ENCODE results near the gene MSH2. TPM values are rescaled to one million over a fixed set of nuclear protein-coding genes. Genes with fewer than 3 reads are reported as not detected.
A peak's percentile ranks its signal among the peaks of the same experiment; 100 is the strongest.
"Not testable (repeated sequence)": the region's sequence is repeated elsewhere in the genome, so short reads cannot be mapped to it uniquely, and the experiment has no call there.

MSH2 gene
- total RNA-seq, 2 donors from 2014 or later, result 30.9 to 43.5 TPM

- ATAC-seq, result no peak
- H3K36me3 Mint-ChIP-seq, result peaks cover 8% of the 10 kb centered on the region
Measured at GRCh38 chr2:47426786-47427185, 23.8 kb downstream of the MSH2 start.

DNA sequence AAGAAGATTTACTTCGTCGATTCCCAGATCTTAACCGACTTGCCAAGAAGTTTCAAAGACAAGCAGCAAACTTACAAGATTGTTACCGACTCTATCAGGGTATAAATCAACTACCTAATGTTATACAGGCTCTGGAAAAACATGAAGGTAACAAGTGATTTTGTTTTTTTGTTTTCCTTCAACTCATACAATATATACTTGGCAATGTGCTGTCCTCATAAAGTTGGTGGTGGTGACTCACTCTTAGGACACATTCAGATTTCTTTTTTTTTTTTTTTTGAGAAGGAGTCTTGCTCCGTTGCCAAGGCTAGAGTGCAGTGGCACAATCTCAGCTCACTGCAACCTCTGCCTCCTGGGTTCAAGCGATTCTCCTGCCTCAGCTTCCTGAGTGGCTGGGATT is 26.8 kb downstream of the MSH2 start:
- ATAC-seq (no peak), DNase-seq (ENCODE audit: low spot score) (no peak)
- Mint-ChIP-seq H3K4me1 (ENCODE audit: low read depth in 2 of 2) (no peaks in the 10 kb centered on the region), H3K27me3 (no peaks in the 10 kb centered on the region), H3K36me3 (peaks cover 17% of the 10 kb centered on the region), H3K9me3 (no peaks in the 10 kb centered on the region), H3K4me3 (no peak overlapping the region), H3K27ac (peak overlapping the region in 1 of 2 donors; percentile 20)

More at GRCh38 chr2:47426786-47427185, 23.8 kb downstream of the MSH2 start:
- Mint-ChIP-seq H3K27ac (no peak overlapping the region), H3K4me1 (ENCODE audit: low read depth in 2 of 2) (no peaks in the 10 kb centered on the region), H3K27me3 (no peaks in the 10 kb centered on the region), H3K9me3 (no peaks in the 10 kb centered on the region), H3K4me3 (no peak overlapping the region)
- DNase-seq (ENCODE audit: low spot score), result no peak

GRCh38 chr2:47433006-47433405 is 30.1 kb downstream of the MSH2 start:
- ATAC-seq; H3K4me1 Mint-ChIP-seq (ENCODE audit: low read depth in 2 of 2); H3K9me3 Mint-ChIP-seq; H3K4me3 Mint-ChIP-seq; H3K27me3 Mint-ChIP-seq; H3K27ac Mint-ChIP-seq; DNase-seq (ENCODE audit: low spot score): not testable (repeated sequence)
- H3K36me3 Mint-ChIP-seq, result peaks cover 18% of the 10 kb centered on the region

DNA sequence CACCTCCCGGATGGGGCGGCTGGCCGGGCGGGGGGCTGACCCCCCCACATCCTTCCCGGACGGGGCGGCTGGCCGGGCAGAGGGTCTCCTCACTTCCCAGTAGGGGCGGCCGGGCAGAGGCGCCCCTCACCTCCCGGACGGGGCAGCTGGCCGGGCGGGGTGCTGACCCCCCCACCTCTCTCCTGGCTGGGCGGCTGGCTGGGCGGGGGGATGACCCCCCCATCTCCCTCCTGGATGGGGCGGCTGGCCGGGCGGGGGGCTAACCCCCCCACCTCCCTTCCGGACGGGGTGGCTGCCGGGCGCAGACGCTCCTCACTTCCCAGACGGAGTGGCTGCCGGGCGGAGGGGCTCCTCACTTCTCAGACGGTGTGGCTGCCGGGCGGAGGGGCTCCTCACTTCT is 30.5 kb downstream of the MSH2 start:
- H3K4me1 Mint-ChIP-seq (ENCODE audit: low read depth in 2 of 2); H3K27ac Mint-ChIP-seq; H3K4me3 Mint-ChIP-seq; DNase-seq (ENCODE audit: low spot score); H3K27me3 Mint-ChIP-seq; H3K9me3 Mint-ChIP-seq; ATAC-seq: not testable (repeated sequence)
- peaks cover 18% of the 10 kb centered on the region for H3K36me3 Mint-ChIP-seq

- Mint-ChIP-seq H3K4me3 (no peak overlapping the region), H3K27ac (no peak overlapping the region), H3K9me3 (no peaks in the 10 kb centered on the region), H3K4me1 (ENCODE audit: low read depth in 2 of 2) (no peaks in the 10 kb centered on the region), H3K27me3 (no peaks in the 10 kb centered on the region), H3K36me3 (peaks cover 6% of the 10 kb centered on the region)
- ATAC-seq (no peak), DNase-seq (ENCODE audit: low spot score) (no peak)
Measured at GRCh38 chr2:47437287-47437686, 34.3 kb downstream of the MSH2 start.

GRCh38 chr2:47438106-47438505 is 35.1 kb downstream of the MSH2 start:
- Mint-ChIP-seq H3K4me1 (ENCODE audit: low read depth in 2 of 2) (peaks cover 0 to under 1% of the 10 kb centered on the region in 2 donors), H3K36me3 (peaks cover 4% of the 10 kb centered on the region), H3K27ac (peak overlapping the region in 1 of 2 donors; percentile 2), H3K9me3 (no peaks in the 10 kb centered on the region), H3K27me3 (no peaks in the 10 kb centered on the region), H3K4me3 (no peak overlapping the region)
- no peak for DNase-seq (ENCODE audit: low spot score)
- no peak for ATAC-seq

- H3K9me3 Mint-ChIP-seq, result no peaks in the 10 kb centered on the region
- ATAC-seq (no peak), DNase-seq (ENCODE audit: low spot score) (no peak)
- H3K27ac Mint-ChIP-seq, result no peak overlapping the region
- H3K4me3 Mint-ChIP-seq, result no peak overlapping the region
- H3K36me3 Mint-ChIP-seq, result peaks cover 4% of the 10 kb centered on the region
- H3K4me1 Mint-ChIP-seq (ENCODE audit: low read depth in 2 of 2), result peaks cover 0 to 4% of the 10 kb centered on the region in 2 donors
- no peaks in the 10 kb centered on the region for H3K27me3 Mint-ChIP-seq
Measured at GRCh38 chr2:47438783-47439182, 35.8 kb downstream of the MSH2 start.

- H3K27me3 Mint-ChIP-seq, result no peaks in the 10 kb centered on the region
- ATAC-seq, result no peak
- H3K27ac Mint-ChIP-seq, result no peak overlapping the region
- peaks cover 17% of the 10 kb centered on the region for H3K36me3 Mint-ChIP-seq
- no peak for DNase-seq (ENCODE audit: low spot score)
- H3K4me3 Mint-ChIP-seq, result no peak overlapping the region
- no peaks in the 10 kb centered on the region for H3K9me3 Mint-ChIP-seq
- H3K4me1 Mint-ChIP-seq (ENCODE audit: low read depth in 2 of 2), result no peaks in the 10 kb centered on the region
Measured at GRCh38 chr2:47451790-47452189, 48.8 kb downstream of the MSH2 start.

GRCh38 chr2:47452761-47453160 is 49.8 kb downstream of the MSH2 start:
- Mint-ChIP-seq H3K4me3 (no peak overlapping the region), H3K4me1 (ENCODE audit: low read depth in 2 of 2) (peaks cover 0 to 3% of the 10 kb centered on the region in 2 donors), H3K36me3 (peaks cover 17% of the 10 kb centered on the region), H3K27ac (no peak overlapping the region), H3K9me3 (no peaks in the 10 kb centered on the region), H3K27me3 (no peaks in the 10 kb centered on the region)
- ATAC-seq, result no peak
- no peak for DNase-seq (ENCODE audit: low spot score)

DNA sequence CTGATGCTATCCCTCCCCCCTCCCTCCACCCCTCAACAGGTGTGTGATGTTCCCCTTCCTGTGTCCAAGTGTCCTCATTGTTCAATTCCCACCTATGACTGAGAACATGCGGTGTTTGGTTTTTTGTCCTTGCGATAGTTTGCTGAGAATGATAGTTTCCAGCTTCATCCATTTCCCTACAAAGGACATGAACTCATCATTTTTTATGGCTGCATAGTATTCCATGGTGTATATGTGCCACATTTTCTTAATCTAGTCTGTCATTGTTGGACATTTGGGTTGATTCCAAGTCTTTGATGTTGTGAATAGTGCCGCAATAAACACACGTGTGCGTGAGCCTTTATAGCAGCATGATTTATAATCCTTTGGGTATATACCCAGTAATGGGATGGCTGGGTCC is 51.9 kb downstream of the MSH2 start:
- not testable (repeated sequence) for DNase-seq (ENCODE audit: low spot score); ATAC-seq; H3K27me3 Mint-ChIP-seq

GRCh38 chr2:47455411-47455810 is 52.5 kb downstream of the MSH2 start:
- ATAC-seq (no peak), DNase-seq (ENCODE audit: low spot score) (no peak)
- H3K4me3 Mint-ChIP-seq, result no peak overlapping the region
- H3K27me3 Mint-ChIP-seq, result no peaks in the 10 kb centered on the region
- H3K36me3 Mint-ChIP-seq, result peaks cover 11% of the 10 kb centered on the region
- H3K27ac Mint-ChIP-seq, result no peak overlapping the region
- peaks cover 11% of the 10 kb centered on the region in 2 donors for H3K4me1 Mint-ChIP-seq (ENCODE audit: low read depth in 2 of 2)
- no peaks in the 10 kb centered on the region for H3K9me3 Mint-ChIP-seq

More for the DNA sequence above, 51.9 kb downstream of the MSH2 start:
- Mint-ChIP-seq H3K36me3 (peaks cover 11% of the 10 kb centered on the region), H3K4me1 (ENCODE audit: low read depth in 2 of 2) (peaks cover 10 to 11% of the 10 kb centered on the region in 2 donors)
- H3K9me3 Mint-ChIP-seq, H3K4me3 Mint-ChIP-seq, H3K27ac Mint-ChIP-seq: not testable (repeated sequence)

GRCh38 chr2:47456851-47457250 is 53.9 kb downstream of the MSH2 start:
- DNase-seq (ENCODE audit: low spot score) (no peak), ATAC-seq (no peak)
- no peak overlapping the region for H3K4me3 Mint-ChIP-seq
- peaks cover 5% of the 10 kb centered on the region for H3K36me3 Mint-ChIP-seq
- peak overlapping the region; percentile 4 to 19 for H3K27ac Mint-ChIP-seq
- H3K9me3 Mint-ChIP-seq, result no peaks in the 10 kb centered on the region
- H3K27me3 Mint-ChIP-seq, result no peaks in the 10 kb centered on the region
- H3K4me1 Mint-ChIP-seq (ENCODE audit: low read depth in 2 of 2), result peaks cover 11 to 12% of the 10 kb centered on the region in 2 donors

DNA sequence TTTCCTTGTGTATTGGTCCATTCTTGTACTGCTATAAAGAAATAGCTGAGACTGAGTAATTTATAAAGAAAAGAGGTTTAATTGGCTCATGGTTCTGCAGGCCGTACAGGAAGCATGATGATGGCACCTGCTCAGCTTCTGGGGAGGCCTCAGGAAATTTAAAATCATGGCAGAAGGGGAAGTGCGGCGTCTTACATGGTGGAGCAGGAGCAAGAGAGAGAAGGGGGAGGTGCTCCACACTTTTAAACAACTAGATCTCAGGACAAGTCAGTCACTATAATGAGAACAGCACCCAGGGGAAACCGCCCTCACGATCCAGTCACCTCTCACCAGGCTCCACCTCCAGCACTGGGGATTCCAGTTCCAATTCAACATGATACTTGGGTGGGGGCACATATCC is 54.3 kb downstream of the MSH2 start:
- Mint-ChIP-seq H3K27ac (peak overlapping the region; percentile 4 to 19), H3K4me3 (no peak overlapping the region), H3K27me3 (no peaks in the 10 kb centered on the region), H3K36me3 (peaks cover 5% of the 10 kb centered on the region), H3K4me1 (ENCODE audit: low read depth in 2 of 2) (peaks cover 11 to 14% of the 10 kb centered on the region in 2 donors), H3K9me3 (no peaks in the 10 kb centered on the region)
- no peak for DNase-seq (ENCODE audit: low spot score)
- no peak for ATAC-seq

- H3K36me3 Mint-ChIP-seq, result peaks cover 12% of the 10 kb centered on the region
- no peak overlapping the region for H3K4me3 Mint-ChIP-seq
- DNase-seq (ENCODE audit: low spot score) (no peak), ATAC-seq (no peak)
- H3K27ac Mint-ChIP-seq, result peak overlapping the region in 1 of 2 donors; percentile 83
- H3K9me3 Mint-ChIP-seq, result no peaks in the 10 kb centered on the region
- no peaks in the 10 kb centered on the region for H3K27me3 Mint-ChIP-seq
- H3K4me1 Mint-ChIP-seq (ENCODE audit: low read depth in 2 of 2), result peaks cover 11 to 14% of the 10 kb centered on the region in 2 donors
Measured at GRCh38 chr2:47459021-47459420, 56.1 kb downstream of the MSH2 start.

DNA sequence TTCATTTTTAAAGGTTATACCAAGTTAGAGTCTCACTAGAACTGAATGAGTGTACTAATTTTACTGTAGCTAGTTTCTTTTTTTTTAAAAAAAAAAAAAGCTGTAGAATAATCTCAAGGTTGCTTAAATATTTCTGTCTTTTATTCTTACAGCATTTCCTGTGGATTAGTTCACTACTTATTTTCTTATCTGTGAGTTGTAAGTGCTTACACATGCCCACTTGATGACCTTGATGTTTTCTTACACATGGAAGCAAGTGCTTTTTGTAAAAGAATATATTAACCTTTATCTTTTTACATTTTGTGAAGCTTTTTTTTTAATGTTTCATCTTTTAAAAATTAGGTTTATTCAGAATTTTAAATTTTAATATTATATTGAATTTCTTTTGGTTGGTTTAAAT is 57.8 kb downstream of the MSH2 start:
- no peak overlapping the region for H3K4me3 Mint-ChIP-seq
- no peaks in the 10 kb centered on the region for H3K9me3 Mint-ChIP-seq
- H3K27me3 Mint-ChIP-seq, result no peaks in the 10 kb centered on the region
- H3K36me3 Mint-ChIP-seq, result peaks cover 9% of the 10 kb centered on the region
- peaks cover 11 to 14% of the 10 kb centered on the region in 2 donors for H3K4me1 Mint-ChIP-seq (ENCODE audit: low read depth in 2 of 2)
- ATAC-seq (no peak), DNase-seq (ENCODE audit: low spot score) (no peak)
- no peak overlapping the region for H3K27ac Mint-ChIP-seq

Measured in natural killer cell treated with Interleukin-12 subunit alpha and Interleukin-12 subunit beta and Interleukin-15 and Interleukin-18, amount 100 ng/mL, for 72 hours (primary cell).